ENCODE data around the gene MZF1. TPM values are rescaled to one million over a fixed set of nuclear protein-coding genes. Genes with fewer than 3 reads are reported as not detected.

MZF1 gene
- total RNA-seq, 1 donor from 2014 or later: 13.1 TPM

Small RNA genes lying within 50 kb of the gene (small RNA-seq; reads per million reads assigned to genes)
- gene MIR6807 (0.12 reads per million), gene RN7SL525P (not detected)

Other genes with a start within 250 kb of the MZF1 start
- 3.0 TPM for gene ZSCAN22, start 246.3 kb downstream of the MZF1 start, total RNA-seq
- gene A1BG, start 219.8 kb downstream of the MZF1 start, total RNA-seq: 0.94 TPM
- 5.9 TPM for gene ZNF497, start 210.6 kb downstream of the MZF1 start, total RNA-seq
- gene ZNF837, start 192.3 kb downstream of the MZF1 start, total RNA-seq: 0.94 TPM
- gene RPS5, start 186.1 kb downstream of the MZF1 start, total RNA-seq: 1,568 TPM
- not detected for gene RNF225, start 177.7 kb downstream of the MZF1 start, total RNA-seq
- gene ZNF584, start 164.7 kb downstream of the MZF1 start, total RNA-seq: 14.3 TPM
- gene ZNF132, start 133.2 kb downstream of the MZF1 start, total RNA-seq: 21.7 TPM
- 18.2 TPM for gene ZNF324B, start 121.7 kb downstream of the MZF1 start, total RNA-seq
- 22.9 TPM for gene ZNF324, start 106.3 kb downstream of the MZF1 start, total RNA-seq
- 7.5 TPM for gene ZNF446, start 97.0 kb downstream of the MZF1 start, total RNA-seq
- 4.1 TPM for gene SLC27A5, start 61.3 kb downstream of the MZF1 start, total RNA-seq
- gene ZBTB45, start 53.5 kb downstream of the MZF1 start, total RNA-seq: 5.0 TPM
- 276 TPM for gene TRIM28, start 29.3 kb downstream of the MZF1 start, total RNA-seq
- gene CHMP2A, start 18.2 kb downstream of the MZF1 start, total RNA-seq: 47.7 TPM
- gene UBE2M, start 14.7 kb downstream of the MZF1 start, total RNA-seq: 45.5 TPM